Measurements from ENCODE around the gene DBN1. TPM values are rescaled to one million over a fixed set of nuclear protein-coding genes. Genes with fewer than 3 reads are reported as not detected.

Gene DBN1
- total RNA-seq, 2 donors from 2014 or later, result 9.3 to 18.8 TPM

- intact Hi-C loops (cut with DNase I), result no loop called here
- H3K27me3 ChIP-seq, result no peaks in the 10 kb centered on the region
- peaks cover 20% of the 10 kb centered on the region for H3K36me3 ChIP-seq
- TF ChIP-seq, protein P1, sequence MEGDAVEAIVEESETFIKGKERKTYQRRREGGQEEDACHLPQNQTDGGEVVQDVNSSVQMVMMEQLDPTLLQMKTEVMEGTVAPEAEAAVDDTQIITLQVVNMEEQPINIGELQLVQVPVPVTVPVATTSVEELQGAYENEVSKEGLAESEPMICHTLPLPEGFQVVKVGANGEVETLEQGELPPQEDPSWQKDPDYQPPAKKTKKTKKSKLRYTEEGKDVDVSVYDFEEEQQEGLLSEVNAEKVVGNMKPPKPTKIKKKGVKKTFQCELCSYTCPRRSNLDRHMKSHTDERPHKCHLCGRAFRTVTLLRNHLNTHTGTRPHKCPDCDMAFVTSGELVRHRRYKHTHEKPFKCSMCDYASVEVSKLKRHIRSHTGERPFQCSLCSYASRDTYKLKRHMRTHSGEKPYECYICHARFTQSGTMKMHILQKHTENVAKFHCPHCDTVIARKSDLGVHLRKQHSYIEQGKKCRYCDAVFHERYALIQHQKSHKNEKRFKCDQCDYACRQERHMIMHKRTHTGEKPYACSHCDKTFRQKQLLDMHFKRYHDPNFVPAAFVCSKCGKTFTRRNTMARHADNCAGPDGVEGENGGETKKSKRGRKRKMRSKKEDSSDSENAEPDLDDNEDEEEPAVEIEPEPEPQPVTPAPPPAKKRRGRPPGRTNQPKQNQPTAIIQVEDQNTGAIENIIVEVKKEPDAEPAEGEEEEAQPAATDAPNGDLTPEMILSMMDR (IDR thresholded peaks at IDR 0.05), result no peak
- H3K9ac ChIP-seq (ENCODE audit: low read depth in 2 of 2, low read length in 2 of 2), result peak overlapping the region; percentile 9 to 45
- peak overlapping the region; percentile 5 for H3K4me3 ChIP-seq
- H3K4me1 ChIP-seq, result peaks cover 4% of the 10 kb centered on the region
- H3K27ac ChIP-seq, result peak overlapping the region; percentile 41
- H3K9me3 ChIP-seq, result no peaks in the 10 kb centered on the region
- DNase-seq, result no peak
Measured at GRCh38 chr5:177431317-177432142, 41.9 kb downstream of the DBN1 start.

DNA sequence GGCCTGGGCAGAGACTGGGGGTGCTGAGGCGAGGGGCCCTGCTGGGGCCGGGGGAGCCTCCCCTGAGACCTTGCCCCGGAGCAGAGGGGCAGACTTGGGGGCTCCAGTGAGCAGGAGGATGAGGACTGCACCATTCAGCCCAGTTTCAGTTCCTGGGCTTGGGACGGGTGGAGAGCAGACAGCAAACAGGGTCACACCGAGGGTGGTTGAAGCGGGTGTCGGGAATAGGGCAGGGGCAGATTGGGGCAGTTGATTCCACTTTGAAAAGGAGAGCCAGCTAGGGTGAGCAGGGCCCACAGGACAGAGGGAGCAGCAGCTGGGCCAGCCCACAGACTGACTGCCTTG is 42.5 kb downstream of the DBN1 start:
- Histone ChIP-seq H3K27me3 (no peaks in the 10 kb centered on the region), H3K27ac (peak overlapping the region; percentile 41), H3K9me3 (no peaks in the 10 kb centered on the region), H3K9ac (ENCODE audit: low read depth in 2 of 2, low read length in 2 of 2) (peak overlapping the region; percentile 9 to 45), H3K4me3 (no peak overlapping the region), H3K36me3 (peaks cover 19% of the 10 kb centered on the region), H3K4me1 (peaks cover 4% of the 10 kb centered on the region)
- intact Hi-C loops (cut with DNase I), result no loop called here
- no peak for DNase-seq
- TF ChIP-seq, protein P1 (IDR thresholded peaks at IDR 0.05), result no peak

DNA sequence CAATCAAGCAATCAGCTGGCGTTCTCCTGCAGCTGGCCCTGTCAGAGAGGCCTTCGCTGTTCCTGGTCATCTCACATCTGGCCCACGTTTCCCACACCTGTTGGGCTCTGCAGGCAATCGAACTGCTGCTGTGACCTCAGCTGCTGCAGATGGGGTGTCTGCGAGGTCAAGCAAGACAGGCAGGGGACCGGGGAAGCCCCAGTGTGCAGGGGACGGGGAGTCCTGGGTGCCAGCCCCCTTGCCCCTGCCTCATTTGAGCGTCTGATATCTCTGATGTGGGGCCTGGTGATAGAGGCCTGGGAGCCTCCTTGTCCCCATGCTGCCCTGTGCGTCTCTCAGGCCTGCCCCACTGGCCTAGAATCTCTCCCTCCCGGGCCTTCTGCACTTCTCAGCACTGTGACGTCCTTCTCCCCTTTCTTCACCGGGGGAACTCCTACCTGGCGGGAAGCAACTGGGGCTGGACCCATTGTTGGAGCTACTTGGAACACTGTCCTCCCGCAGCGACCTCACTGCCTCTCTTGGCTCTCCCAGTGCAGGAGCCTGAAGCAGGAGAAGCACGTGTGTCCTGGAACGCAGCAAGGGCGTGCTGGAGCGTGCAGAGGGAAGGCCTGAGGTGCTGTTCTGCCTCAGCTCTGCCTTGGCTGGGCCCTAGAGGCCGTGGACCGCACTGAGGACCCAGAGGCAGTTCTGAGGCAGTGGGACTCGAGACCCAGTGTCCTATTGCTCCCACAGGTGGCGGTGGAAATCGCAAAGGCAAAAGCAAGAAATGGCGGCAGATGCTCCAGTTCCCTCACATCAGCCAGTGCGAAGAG is 43.1 kb downstream of the DBN1 start:
- intact Hi-C loops (cut with DNase I), result no loop called here
- H3K27me3 ChIP-seq, result no peaks in the 10 kb centered on the region
- peak overlapping the region; percentile 41 for H3K27ac ChIP-seq
- TF ChIP-seq, protein P1 (IDR thresholded peaks at IDR 0.05), result no peak
- peaks cover 13% of the 10 kb centered on the region for H3K36me3 ChIP-seq
- H3K9me3 ChIP-seq, result no peaks in the 10 kb centered on the region
- H3K4me1 ChIP-seq, result peaks cover 7% of the 10 kb centered on the region
- H3K4me3 ChIP-seq, result no peak overlapping the region
- peak overlapping the region in 1 of 2 donors; percentile 9 for H3K9ac ChIP-seq (ENCODE audit: low read depth in 2 of 2, low read length in 2 of 2)
- DNase-seq, result no peak

GRCh38 chr5:177429248-177430040 is 44.0 kb downstream of the DBN1 start:
- Histone ChIP-seq H3K9ac (ENCODE audit: low read depth in 2 of 2, low read length in 2 of 2) (peak overlapping the region in 1 of 2 donors; percentile 98), H3K4me3 (no peak overlapping the region), H3K4me1 (peaks cover 11% of the 10 kb centered on the region)

More at GRCh38 chr5:177429248-177430040, 44.0 kb downstream of the DBN1 start:
- peak; percentile 57 for DNase-seq
- Histone ChIP-seq H3K27ac (peak overlapping the region; percentile 1), H3K27me3 (no peaks in the 10 kb centered on the region), H3K36me3 (peaks cover 12% of the 10 kb centered on the region), H3K9me3 (no peaks in the 10 kb centered on the region)
- TF ChIP-seq, protein P1 (IDR thresholded peaks at IDR 0.05), result no peak
- intact Hi-C loops (cut with DNase I), result no loop called here
